Panc1 (cell line): ENCODE measurements around the gene ADNP. TPM values are rescaled to one million over a fixed set of nuclear protein-coding genes. Genes with fewer than 3 reads are reported as not detected.

Experiments used
- ATAC-seq: fragments of 200-7000 bp; cut with Tn5 transposase; 2 replicates; pipeline ENCODE4 v1.9.1; 2020; ENCODE audit warnings: mild to moderate bottlenecking, moderate library complexity
- BruUV-seq: library from RNA; stranded (reverse); fragments of 400-500 nt; replicated peaks from 2 replicates; lab custom pipeline; 2021; lab: Mats Ljungman, UMichigan
- CTCF ChIA-PET: fragments of 300-600 bp; sonication (Branson Sonifier 250); formaldehyde crosslinking; loops from one replicate; lab custom pipeline; 2022; ENCODE audit warnings: antibody characterized with exemption; lab: Charles Lee
- POLR2A ChIA-PET: fragments of 300-600 bp; sonication (Branson Sonifier 250); formaldehyde crosslinking; loops from one replicate; lab custom pipeline; 2022; ENCODE audit warnings: antibody characterized with exemption; lab: Charles Lee
- DNase-seq: peaks from one replicate; pipeline ENCODE4 v3.0.0-alpha.2; 2010; ENCODE audit warnings: low read depth, low spot score
- H3K27ac ChIP-seq: 2 replicates; pipeline ENCODE4 v1.5.1; 2011; ENCODE audit warnings: mild to moderate bottlenecking, low read length, inconsistent platforms
- H3K27me3 ChIP-seq: fragments of 200-500 bp; sonication (Bioruptor generic); 2 replicates; pipeline ENCODE4 v1.6.0; 2014; ENCODE audit warnings: low read length, inconsistent platforms; ENCODE audit not compliant: control insufficient read depth, insufficient read depth
- H3K36me3 ChIP-seq: fragments of 200-500 bp; sonication (Bioruptor generic); 2 replicates; pipeline ENCODE4 v1.5.1; 2014; ENCODE audit warnings: inconsistent platforms, mild to moderate bottlenecking, low read length, moderate library complexity; ENCODE audit not compliant: control insufficient read depth, insufficient read depth
- H3K4me1 ChIP-seq: 2 replicates; pipeline ENCODE4 v1.5.1; 2011; ENCODE audit warnings: inconsistent platforms, mild to moderate bottlenecking, low read length, moderate library complexity; ENCODE audit not compliant: control insufficient read depth, insufficient read depth
- H3K4me3 ChIP-seq, 2 experiments: 2 replicates each; pipeline ENCODE4 v1.5.1; 2011 to 2012; ENCODE audit warnings: low read depth in 2 of 2, low read length in 2 of 2, mild to moderate bottlenecking in 2 of 2, inconsistent platforms in 1 of 2, moderate library complexity in 1 of 2
- H3K9me3 ChIP-seq: fragments of 200-500 bp; sonication (Bioruptor generic); 2 replicates; pipeline ENCODE4 v1.5.1; 2014; ENCODE audit warnings: low read depth, mild to moderate bottlenecking, inconsistent platforms, low read length, moderate library complexity; ENCODE audit not compliant: control insufficient read depth, insufficient read depth
- POLR2AphosphoS5 ChIP-seq: IDR thresholded peaks from 2 replicates; pipeline ENCODE4 v1.6.1; 2012; ENCODE audit warnings: mild to moderate bottlenecking, low read depth, low read length, moderate library complexity
- SIN3A ChIP-seq: IDR thresholded peaks from 2 replicates; pipeline ENCODE4 v1.6.1; 2012; ENCODE audit warnings: low read depth, mild to moderate bottlenecking, low read length, moderate library complexity, borderline replicate concordance; ENCODE audit not compliant: insufficient read depth
- TCF7L2 ChIP-seq: IDR thresholded peaks from 2 replicates; pipeline ENCODE4 v1.6.1; 2011; ENCODE audit warnings: mild to moderate bottlenecking, low read depth, low read length, inconsistent platforms
- in situ Hi-C: cut with HindIII; loops from 2 replicates; pipeline ENCODE4 v1.10.0; 2016; ENCODE audit warnings: low sequenced_read_pairs, low pct_unique_long_range_greater_than_20kb
- intact Hi-C: fragments of 100-400 bp; cut with micrococcal nuclease; formaldehyde crosslinking; loops from one replicate; pipeline ENCODE4 v1.10.0; 2022; ENCODE audit not compliant: unreplicated experiment
- total RNA-seq: library from RNA; stranded (reverse); gene quantifications from one replicate; pipeline ENCODE4 v1.2.1, GENCODE V29; 2021; ENCODE audit not compliant: unreplicated experiment
- TF ChIP-seq, protein P1 (sequence below), 2 experiments: IDR thresholded peaks; 2 replicates each; pipeline ENCODE4 v1.6.1; 2011 to 2012; ENCODE audit warnings: low read depth in 2 of 2, control low read depth in 1 of 2, low read length in 1 of 2, mild to moderate bottlenecking in 1 of 2, moderate library complexity in 1 of 2; ENCODE audit not compliant: insufficient read depth in 1 of 2
- TF ChIP-seq, protein P2 (sequence below): fragments of 450-650 bp; IDR thresholded peaks from 2 replicates; pipeline ENCODE4 v1.5.1; 2017; ENCODE audit warnings: mild to moderate bottlenecking

The ADNP gene
- total RNA-seq, 1 experiment from 2014 or later: 65.1 TPM

DNA sequence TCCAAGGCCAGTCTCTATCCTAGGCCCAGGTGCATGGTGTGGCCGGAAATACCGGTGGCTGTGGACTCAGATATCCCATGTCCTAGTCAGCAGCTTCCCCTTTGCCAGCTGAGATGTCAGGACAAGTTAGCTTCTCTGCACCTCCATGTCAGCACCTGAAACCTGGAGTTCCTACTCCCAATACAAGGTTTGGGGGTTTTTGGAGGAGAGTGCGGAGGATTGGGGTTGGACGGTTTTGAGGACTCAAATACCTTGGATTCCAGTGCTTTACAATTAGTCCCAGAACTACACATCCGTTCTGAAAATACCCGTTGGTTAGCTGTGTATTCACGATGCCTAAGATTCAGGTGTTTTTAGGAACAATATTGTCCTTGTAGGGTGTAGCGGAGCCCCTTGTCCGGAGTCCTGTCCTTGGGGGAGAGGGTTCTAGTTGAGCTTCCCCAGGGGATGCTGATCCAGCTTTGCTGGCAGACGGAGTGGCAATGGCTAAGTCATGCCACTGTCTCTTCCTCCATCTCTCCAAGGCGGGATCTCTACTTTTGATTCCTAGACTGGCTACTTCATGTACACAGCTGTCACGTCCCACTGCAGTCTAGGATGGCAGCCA lies 45.0 kb downstream of the ADNP start:
- in situ Hi-C loops: no loop called here
- CTCF ChIA-PET: interaction anchor here (0.6 kb wide), 1 partner anchor 46 kb away, joined by 3 read pairs; no protein-coding TSS in a partner anchor
- no peak overlapping the region for H3K27ac ChIP-seq
- DNase-seq: no peak
- intact Hi-C loops: no loop called here
- no peaks in the 10 kb centered on the region for H3K4me1 ChIP-seq
- peak; percentile 54 for ATAC-seq
- TF ChIP-seq POLR2AphosphoS5 (peak; percentile 25; the same call in 1 of the 2 replicates), TCF7L2 (no peak), SIN3A (no peak)
- TF ChIP-seq, protein P1, sequence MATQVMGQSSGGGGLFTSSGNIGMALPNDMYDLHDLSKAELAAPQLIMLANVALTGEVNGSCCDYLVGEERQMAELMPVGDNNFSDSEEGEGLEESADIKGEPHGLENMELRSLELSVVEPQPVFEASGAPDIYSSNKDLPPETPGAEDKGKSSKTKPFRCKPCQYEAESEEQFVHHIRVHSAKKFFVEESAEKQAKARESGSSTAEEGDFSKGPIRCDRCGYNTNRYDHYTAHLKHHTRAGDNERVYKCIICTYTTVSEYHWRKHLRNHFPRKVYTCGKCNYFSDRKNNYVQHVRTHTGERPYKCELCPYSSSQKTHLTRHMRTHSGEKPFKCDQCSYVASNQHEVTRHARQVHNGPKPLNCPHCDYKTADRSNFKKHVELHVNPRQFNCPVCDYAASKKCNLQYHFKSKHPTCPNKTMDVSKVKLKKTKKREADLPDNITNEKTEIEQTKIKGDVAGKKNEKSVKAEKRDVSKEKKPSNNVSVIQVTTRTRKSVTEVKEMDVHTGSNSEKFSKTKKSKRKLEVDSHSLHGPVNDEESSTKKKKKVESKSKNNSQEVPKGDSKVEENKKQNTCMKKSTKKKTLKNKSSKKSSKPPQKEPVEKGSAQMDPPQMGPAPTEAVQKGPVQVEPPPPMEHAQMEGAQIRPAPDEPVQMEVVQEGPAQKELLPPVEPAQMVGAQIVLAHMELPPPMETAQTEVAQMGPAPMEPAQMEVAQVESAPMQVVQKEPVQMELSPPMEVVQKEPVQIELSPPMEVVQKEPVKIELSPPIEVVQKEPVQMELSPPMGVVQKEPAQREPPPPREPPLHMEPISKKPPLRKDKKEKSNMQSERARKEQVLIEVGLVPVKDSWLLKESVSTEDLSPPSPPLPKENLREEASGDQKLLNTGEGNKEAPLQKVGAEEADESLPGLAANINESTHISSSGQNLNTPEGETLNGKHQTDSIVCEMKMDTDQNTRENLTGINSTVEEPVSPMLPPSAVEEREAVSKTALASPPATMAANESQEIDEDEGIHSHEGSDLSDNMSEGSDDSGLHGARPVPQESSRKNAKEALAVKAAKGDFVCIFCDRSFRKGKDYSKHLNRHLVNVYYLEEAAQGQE (IDR thresholded peaks at IDR 0.05; ENCODE audit: insufficient read depth in 1 of 2, low read depth in 2 of 2, low read length in 1 of 2): no peak
- TF ChIP-seq, protein P2, sequence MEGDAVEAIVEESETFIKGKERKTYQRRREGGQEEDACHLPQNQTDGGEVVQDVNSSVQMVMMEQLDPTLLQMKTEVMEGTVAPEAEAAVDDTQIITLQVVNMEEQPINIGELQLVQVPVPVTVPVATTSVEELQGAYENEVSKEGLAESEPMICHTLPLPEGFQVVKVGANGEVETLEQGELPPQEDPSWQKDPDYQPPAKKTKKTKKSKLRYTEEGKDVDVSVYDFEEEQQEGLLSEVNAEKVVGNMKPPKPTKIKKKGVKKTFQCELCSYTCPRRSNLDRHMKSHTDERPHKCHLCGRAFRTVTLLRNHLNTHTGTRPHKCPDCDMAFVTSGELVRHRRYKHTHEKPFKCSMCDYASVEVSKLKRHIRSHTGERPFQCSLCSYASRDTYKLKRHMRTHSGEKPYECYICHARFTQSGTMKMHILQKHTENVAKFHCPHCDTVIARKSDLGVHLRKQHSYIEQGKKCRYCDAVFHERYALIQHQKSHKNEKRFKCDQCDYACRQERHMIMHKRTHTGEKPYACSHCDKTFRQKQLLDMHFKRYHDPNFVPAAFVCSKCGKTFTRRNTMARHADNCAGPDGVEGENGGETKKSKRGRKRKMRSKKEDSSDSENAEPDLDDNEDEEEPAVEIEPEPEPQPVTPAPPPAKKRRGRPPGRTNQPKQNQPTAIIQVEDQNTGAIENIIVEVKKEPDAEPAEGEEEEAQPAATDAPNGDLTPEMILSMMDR: no peak
- POLR2A ChIA-PET: no interaction called here
- no peaks in the 10 kb centered on the region; the same call in 1 of the 2 replicates for H3K36me3 ChIP-seq
- H3K9me3 ChIP-seq: no peaks in the 10 kb centered on the region
- no peaks in the 10 kb centered on the region for H3K27me3 ChIP-seq
- H3K4me3 ChIP-seq: no peak overlapping the region
- BruUV-seq: no TSS peak

DNA sequence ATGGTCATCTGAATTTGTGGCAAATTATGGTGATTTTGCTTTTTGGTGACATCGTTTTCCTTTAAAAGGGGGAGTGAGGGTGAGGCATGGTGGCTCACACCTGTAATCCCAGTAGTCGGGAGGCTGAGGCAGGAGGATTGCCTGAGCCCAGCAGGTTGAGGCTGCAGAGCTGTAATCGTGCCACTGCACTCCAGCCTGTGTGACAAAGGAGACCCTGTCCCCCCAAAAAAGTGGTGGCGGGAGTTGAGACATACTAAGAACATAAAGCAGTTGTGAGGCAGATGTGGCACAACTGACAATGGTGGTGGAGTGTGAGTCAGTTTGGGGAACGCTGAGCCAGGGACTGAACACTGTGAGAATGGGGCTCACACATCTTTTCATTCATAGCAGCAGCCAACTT lies 45.5 kb downstream of the ADNP start:
- no peaks in the 10 kb centered on the region for H3K4me1 ChIP-seq
- no peaks in the 10 kb centered on the region; the same call in 1 of the 2 replicates for H3K36me3 ChIP-seq
- in situ Hi-C loops: no loop called here
- no peaks in the 10 kb centered on the region for H3K27me3 ChIP-seq
- ChIA-PET CTCF (interaction anchor here (0.6 kb wide), 1 partner anchor 47 kb away, joined by 3 read pairs; no protein-coding TSS in a partner anchor), POLR2A (no interaction called here)
- no peaks in the 10 kb centered on the region for H3K9me3 ChIP-seq
- no peak for TF ChIP-seq SIN3A
- TF ChIP-seq, protein P2: no peak
- no peak for TF ChIP-seq TCF7L2
- no peak for TF ChIP-seq POLR2AphosphoS5
- TF ChIP-seq, protein P1 (IDR thresholded peaks at IDR 0.05; ENCODE audit: insufficient read depth in 1 of 2, low read depth in 2 of 2, low read length in 1 of 2): no peak
- DNase-seq (no peak), ATAC-seq (no peak)
- no peak overlapping the region for H3K4me3 ChIP-seq
- BruUV-seq: no TSS peak
- intact Hi-C loops: no loop called here
- H3K27ac ChIP-seq: no peak overlapping the region
